ENCODE results near the gene SLC66A3. TPM values are rescaled to one million over a fixed set of nuclear protein-coding genes. Genes with fewer than 3 reads are reported as not detected.

The SLC66A3 gene
- total RNA-seq, 1 donor = 68.8 TPM

GRCh38 chr2:11127761-11128160 lies 27.5 kb upstream of the SLC66A3 start:
- no peaks in the 10 kb centered on the region for H3K79me2 ChIP-seq (ENCODE audit: insufficient read depth, low read length)
- no peak overlapping the region for H3K4me3 ChIP-seq (ENCODE audit: insufficient read depth, low read length)
- no peak for TF ChIP-seq CTCF (IDR thresholded peaks at IDR 0.05; ENCODE audit: extremely low read depth, low read depth, low read length)
- H3K27ac ChIP-seq (ENCODE audit: low read depth, low read length) = no peak overlapping the region
- no peak overlapping the region for H3K4me2 ChIP-seq (ENCODE audit: insufficient read depth, low read length)
- H3K36me3 ChIP-seq (ENCODE audit: insufficient read depth, low read length) = no peaks in the 10 kb centered on the region
- H3K27me3 ChIP-seq (ENCODE audit: insufficient read depth, low read length) = peaks cover 12% of the 10 kb centered on the region
- H2AFZ ChIP-seq (ENCODE audit: low read length) = no peak overlapping the region
- no peak for DNase-seq (ENCODE audit: insufficient read length, low spot score, missing footprints)
- H3K9me3 ChIP-seq (ENCODE audit: low read depth, low read length) = no peaks in the 10 kb centered on the region
- H4K20me1 ChIP-seq (ENCODE audit: insufficient read depth, low read length) = no peaks in the 10 kb centered on the region
- H3K4me1 ChIP-seq (ENCODE audit: insufficient read depth, low read length) = peaks cover 11% of the 10 kb centered on the region

GRCh38 chr2:11128243-11128951 lies 26.9 kb upstream of the SLC66A3 start:
- H3K79me2 ChIP-seq (ENCODE audit: insufficient read depth, low read length) = no peaks in the 10 kb centered on the region
- no peaks in the 10 kb centered on the region for H4K20me1 ChIP-seq (ENCODE audit: insufficient read depth, low read length)
- peaks cover 13% of the 10 kb centered on the region for H3K27me3 ChIP-seq (ENCODE audit: insufficient read depth, low read length)
- DNase-seq (ENCODE audit: insufficient read length, low spot score, missing footprints) = peak; percentile 48
- peaks cover 16% of the 10 kb centered on the region for H3K4me1 ChIP-seq (ENCODE audit: insufficient read depth, low read length)
- no peak overlapping the region for H3K4me3 ChIP-seq (ENCODE audit: insufficient read depth, low read length)
- H3K27ac ChIP-seq (ENCODE audit: low read depth, low read length) = no peak overlapping the region
- H3K36me3 ChIP-seq (ENCODE audit: insufficient read depth, low read length) = no peaks in the 10 kb centered on the region
- no peak overlapping the region for H3K4me2 ChIP-seq (ENCODE audit: insufficient read depth, low read length)
- H3K9me3 ChIP-seq (ENCODE audit: low read depth, low read length) = no peaks in the 10 kb centered on the region
- no peak for TF ChIP-seq CTCF (IDR thresholded peaks at IDR 0.05; ENCODE audit: extremely low read depth, low read depth, low read length)
- no peak overlapping the region for H2AFZ ChIP-seq (ENCODE audit: low read length)

DNA sequence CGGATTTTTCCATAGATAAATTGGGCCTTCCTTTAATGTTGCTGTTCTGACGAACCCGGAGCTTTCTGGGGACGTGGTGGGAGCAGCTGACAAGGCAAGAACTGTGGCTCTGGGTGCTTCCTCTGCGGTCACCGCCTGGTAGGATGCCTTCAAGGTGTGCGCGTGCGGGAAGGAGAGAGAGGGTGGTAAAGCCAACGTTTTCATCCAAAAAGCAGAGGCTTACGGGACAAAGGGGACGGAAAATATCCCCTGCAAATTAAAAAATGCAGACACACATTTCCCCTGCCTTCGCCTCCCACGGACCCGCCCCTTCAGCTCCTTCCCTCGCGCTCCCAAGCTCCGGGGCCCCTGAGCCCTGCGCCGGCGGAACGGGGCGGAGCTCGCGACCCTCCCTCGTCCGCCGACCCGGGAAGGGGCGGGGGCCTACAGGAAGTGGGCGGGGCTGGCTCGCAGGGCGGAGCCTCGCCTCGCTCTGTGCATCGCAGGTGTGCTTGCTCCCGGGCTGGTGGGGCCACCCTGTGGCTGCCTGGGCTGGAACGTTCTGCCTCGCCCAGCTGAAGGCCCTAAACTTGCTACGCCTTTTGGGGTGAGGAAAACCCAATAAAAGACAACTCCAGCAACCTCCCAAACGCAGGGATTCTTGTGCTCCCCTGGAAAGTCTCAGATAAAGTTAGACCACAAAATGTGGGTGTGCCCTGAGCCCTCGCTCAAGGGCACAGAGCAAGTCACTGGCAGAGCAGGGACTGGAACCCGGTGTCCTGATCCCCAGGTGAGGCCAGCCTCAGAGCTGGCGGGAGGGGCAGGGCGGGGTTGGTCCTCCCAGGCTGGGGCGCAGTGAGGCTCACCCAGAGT lies 25.4 kb upstream of the SLC66A3 start:
- Histone ChIP-seq H3K4me1 (ENCODE audit: insufficient read depth, low read length) (peaks cover 21% of the 10 kb centered on the region), H3K36me3 (ENCODE audit: insufficient read depth, low read length) (no peaks in the 10 kb centered on the region), H3K4me2 (ENCODE audit: insufficient read depth, low read length) (peak overlapping the region; percentile 58), H3K9me3 (ENCODE audit: low read depth, low read length) (no peaks in the 10 kb centered on the region), H3K27ac (ENCODE audit: low read depth, low read length) (no peak overlapping the region), H3K27me3 (ENCODE audit: insufficient read depth, low read length) (peaks cover 19% of the 10 kb centered on the region), H2AFZ (ENCODE audit: low read length) (peak overlapping the region; percentile 65), H3K79me2 (ENCODE audit: insufficient read depth, low read length) (no peaks in the 10 kb centered on the region), H3K4me3 (ENCODE audit: insufficient read depth, low read length) (peak overlapping the region; percentile 57), H4K20me1 (ENCODE audit: insufficient read depth, low read length) (no peaks in the 10 kb centered on the region)
- no peak for TF ChIP-seq CTCF (IDR thresholded peaks at IDR 0.05; ENCODE audit: extremely low read depth, low read depth, low read length)
- peak; percentile 66 for DNase-seq (ENCODE audit: insufficient read length, low spot score, missing footprints)
